Left kidney (tissue), 8 donors: ENCODE data around the gene TRPC4AP. TPM values are rescaled to one million over a fixed set of nuclear protein-coding genes. Genes with fewer than 3 reads are reported as not detected.
A peak's percentile ranks its signal among the peaks of the same experiment; 100 is the strongest.
"Not testable (repeated sequence)": the region's sequence is repeated elsewhere in the genome, so short reads cannot be mapped to it uniquely, and the experiment has no call there.

Source experiments
- DNase-seq: peaks from one replicate; pipeline ENCODE4 v3.0.0-alpha.2; 2013
- long read RNA-seq, 8 donors: transcript quantifications; one replicate each; lab custom pipeline, GENCODE V29; 2026
- polyA plus RNA-seq: library from polyadenylated mRNA; unstranded; fragments of 120-200 nt; gene quantifications from one replicate; pipeline ENCODE4 v1.2.1, GENCODE V29; 2013; ENCODE audit not compliant: insufficient read length

The TRPC4AP gene, protein sequence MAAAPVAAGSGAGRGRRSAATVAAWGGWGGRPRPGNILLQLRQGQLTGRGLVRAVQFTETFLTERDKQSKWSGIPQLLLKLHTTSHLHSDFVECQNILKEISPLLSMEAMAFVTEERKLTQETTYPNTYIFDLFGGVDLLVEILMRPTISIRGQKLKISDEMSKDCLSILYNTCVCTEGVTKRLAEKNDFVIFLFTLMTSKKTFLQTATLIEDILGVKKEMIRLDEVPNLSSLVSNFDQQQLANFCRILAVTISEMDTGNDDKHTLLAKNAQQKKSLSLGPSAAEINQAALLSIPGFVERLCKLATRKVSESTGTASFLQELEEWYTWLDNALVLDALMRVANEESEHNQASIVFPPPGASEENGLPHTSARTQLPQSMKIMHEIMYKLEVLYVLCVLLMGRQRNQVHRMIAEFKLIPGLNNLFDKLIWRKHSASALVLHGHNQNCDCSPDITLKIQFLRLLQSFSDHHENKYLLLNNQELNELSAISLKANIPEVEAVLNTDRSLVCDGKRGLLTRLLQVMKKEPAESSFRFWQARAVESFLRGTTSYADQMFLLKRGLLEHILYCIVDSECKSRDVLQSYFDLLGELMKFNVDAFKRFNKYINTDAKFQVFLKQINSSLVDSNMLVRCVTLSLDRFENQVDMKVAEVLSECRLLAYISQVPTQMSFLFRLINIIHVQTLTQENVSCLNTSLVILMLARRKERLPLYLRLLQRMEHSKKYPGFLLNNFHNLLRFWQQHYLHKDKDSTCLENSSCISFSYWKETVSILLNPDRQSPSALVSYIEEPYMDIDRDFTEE
- polyA plus RNA-seq: 70.6 TPM
- long read RNA-seq, donor 1, transcript TRPC4AP-201 (19 exons, 3,226 nt): major isoform, 18 of 26 reads
- long read RNA-seq, donor 1, transcript TRPC4AP-202 (19 exons, 3,138 nt): minor isoform, 8 of 26 reads
- long read RNA-seq, donor 1, partial matches to known transcripts: 0 of 26 reads
- long read RNA-seq, donor 1, other reads (novel, unspliced or antisense): 0 of 26 reads
- long read RNA-seq, donor 2, transcript TRPC4AP-202 (19 exons, 3,138 nt): minor isoform, 9 of 23 reads
- long read RNA-seq, donor 2, transcript TRPC4AP-201 (19 exons, 3,226 nt): major isoform, 14 of 23 reads
- long read RNA-seq, donor 2, partial matches to known transcripts: 0 of 23 reads
- long read RNA-seq, donor 2, other reads (novel, unspliced or antisense): 0 of 23 reads
- long read RNA-seq, donor 3, transcript TRPC4AP-201 (19 exons, 3,226 nt): major isoform, 7 of 10 reads
- long read RNA-seq, donor 3, partial matches to known transcripts: 0 of 10 reads
- long read RNA-seq, donor 3, other reads (novel, unspliced or antisense): 0 of 10 reads
- long read RNA-seq, donor 4: 0 reads
- long read RNA-seq, donor 5, transcript TRPC4AP-201 (19 exons, 3,226 nt): major isoform, 17 of 19 reads
- long read RNA-seq, donor 5, partial matches to known transcripts: 0 of 19 reads
- long read RNA-seq, donor 5, other reads (novel, unspliced or antisense): 0 of 19 reads
- long read RNA-seq, donor 6, transcript TRPC4AP-201 (19 exons, 3,226 nt): major isoform, 14 of 27 reads
- long read RNA-seq, donor 6, transcript TRPC4AP-202 (19 exons, 3,138 nt): minor isoform, 5 of 27 reads
- long read RNA-seq, donor 6, partial matches to known transcripts: 8 of 27 reads
- long read RNA-seq, donor 6, other reads (novel, unspliced or antisense): 0 of 27 reads
- long read RNA-seq, donor 7, transcript TRPC4AP-201 (19 exons, 3,226 nt): major isoform, 19 of 31 reads
- long read RNA-seq, donor 7, transcript TRPC4AP-202 (19 exons, 3,138 nt): minor isoform, 6 of 31 reads
- long read RNA-seq, donor 7, partial matches to known transcripts: 6 of 31 reads
- long read RNA-seq, donor 7, other reads (novel, unspliced or antisense): 0 of 31 reads
- long read RNA-seq, donor 8, transcript TRPC4AP-201 (19 exons, 3,226 nt): major isoform, 6 of 8 reads
- long read RNA-seq, donor 8, partial matches to known transcripts: 0 of 8 reads
- long read RNA-seq, donor 8, other reads (novel, unspliced or antisense): 0 of 8 reads

DNA sequence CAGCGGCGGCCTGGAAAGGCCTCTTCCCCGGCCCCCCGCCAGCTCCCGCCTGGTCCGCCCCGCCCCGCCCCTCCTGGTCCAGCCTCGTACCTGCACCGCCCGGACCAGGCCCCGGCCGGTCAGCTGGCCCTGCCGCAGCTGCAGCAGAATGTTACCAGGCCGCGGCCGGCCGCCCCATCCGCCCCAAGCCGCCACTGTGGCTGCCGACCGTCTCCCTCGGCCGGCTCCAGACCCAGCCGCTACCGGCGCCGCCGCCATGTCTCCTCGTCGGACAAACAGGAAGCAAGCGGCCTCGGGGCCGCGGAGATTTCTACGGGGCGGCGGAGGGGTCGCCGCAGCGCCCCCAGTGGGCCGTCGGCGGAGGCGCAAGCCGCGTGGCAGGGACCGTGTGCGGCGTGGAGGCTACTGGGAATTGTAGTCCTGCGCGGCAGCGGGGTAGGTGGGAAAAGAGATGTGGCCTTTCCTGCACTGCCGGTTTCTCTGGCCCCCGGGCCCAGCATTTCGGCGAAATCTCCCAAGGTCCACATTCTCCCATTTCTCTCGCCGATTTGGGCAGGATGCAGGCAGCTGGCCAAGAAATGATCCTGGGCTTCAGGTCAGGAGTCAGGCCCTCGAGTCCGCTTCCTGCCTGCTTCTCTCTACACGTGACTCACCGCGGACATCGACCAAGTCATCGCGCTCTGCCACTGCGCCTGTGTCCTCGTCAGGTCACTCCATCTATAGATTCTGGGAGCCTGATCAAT lies at the start of gene TRPC4AP:
TSS of gene TRPC4AP (minus strand) at position 284 of the 743 bp plus-strand sequence. CDS start at position 258, 26 bp downstream.
- DNase-seq: peak; percentile 90

DNA sequence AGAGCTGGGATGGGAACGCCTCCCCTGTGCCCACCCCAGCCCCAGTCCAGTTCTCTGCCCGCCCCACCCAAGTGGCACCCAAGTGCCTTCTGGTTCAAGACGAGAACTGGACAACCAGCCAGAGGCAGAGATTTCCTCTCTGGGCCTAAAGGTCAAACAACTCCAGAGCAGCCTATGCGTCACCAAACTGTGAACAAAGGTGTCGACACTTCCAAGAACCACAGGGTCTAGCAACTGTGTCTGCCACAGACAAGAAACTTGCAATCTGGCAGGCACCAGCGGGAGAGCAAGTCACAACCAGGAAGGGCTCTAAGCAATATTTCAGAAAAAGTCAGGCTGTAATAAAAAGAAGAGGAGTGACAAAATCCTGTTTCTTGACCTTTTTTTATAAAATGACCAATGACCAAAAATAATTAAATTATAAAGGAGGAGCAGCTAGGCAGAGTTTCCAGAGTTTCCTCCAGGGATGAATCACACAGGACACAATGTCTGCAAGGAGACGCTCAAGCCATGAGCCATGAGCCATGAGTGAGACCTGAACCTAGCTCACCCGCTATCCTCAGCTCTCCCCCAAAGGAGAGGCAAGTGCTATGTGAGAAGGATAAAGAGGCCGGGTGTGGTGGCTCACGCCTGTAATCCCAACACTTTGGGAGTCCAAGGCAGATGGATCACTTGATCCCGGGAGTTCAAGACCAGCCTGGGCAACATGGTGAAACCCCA lies 43.4 kb upstream of the TRPC4AP start:
- DNase-seq: no peak

DNA sequence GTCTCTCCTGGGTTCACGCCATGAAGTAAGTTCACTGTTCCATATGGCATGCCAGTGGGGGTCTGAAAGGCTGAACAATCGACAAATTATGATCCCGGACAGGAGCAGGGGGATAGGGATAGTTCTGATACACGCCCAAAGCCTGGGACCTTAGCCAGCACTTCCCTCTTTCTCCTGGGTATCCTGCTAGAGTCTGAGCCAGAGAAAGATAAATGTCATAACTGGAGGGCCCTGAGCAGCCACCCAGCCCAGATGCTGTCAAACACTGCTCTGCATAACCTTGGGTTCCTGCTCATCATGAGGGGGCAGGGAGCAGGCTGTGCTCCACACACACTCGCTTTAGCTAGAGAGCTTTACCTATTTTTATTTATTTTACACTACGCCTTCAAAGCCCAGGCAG lies 42.3 kb upstream of the TRPC4AP start:
- no peak for DNase-seq

DNA sequence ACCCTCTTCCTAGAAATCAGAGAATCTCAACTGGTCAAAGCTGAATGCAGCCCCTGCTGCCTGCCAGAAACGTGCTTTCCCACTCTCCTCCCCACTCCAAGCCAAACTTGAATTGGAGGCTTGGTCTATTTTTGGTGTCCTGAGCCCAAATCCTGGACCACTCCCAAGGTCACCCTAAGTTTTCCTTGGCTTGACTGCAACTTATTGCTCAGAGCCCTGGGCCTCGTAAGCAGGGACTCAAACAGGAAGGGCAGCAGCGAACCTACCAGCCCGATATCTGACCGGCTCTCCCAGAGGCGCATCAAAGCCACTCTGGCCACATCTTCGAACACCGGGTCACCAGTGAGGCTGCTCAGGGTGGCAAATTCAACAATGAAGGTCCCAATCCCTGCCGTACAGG lies 41.9 kb upstream of the TRPC4AP start:
- no peak for DNase-seq

GRCh38 chr20:35133735-35134134 lies 41.1 kb upstream of the TRPC4AP start:
- no peak for DNase-seq

GRCh38 chr20:35133031-35133430 lies 40.4 kb upstream of the TRPC4AP start:
- no peak for DNase-seq

DNA sequence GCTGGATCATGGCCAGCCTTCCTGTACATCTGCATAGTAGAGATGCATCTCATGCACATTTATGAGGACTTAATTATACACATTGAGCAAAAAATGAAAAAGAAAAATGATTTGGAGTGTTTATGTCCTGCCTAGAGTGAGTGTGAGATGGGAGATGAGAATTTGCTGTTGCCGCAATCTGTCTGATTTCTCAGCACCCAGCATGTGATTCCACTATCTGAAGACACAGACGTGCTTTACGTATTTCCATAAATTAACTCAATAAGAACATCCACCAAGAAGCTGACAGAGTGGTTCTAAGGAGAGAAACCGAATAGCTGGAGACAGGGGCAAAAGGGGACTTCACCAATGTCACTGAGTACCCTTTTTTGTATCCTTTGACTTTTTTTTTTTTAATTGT lies 39.3 kb upstream of the TRPC4AP start:
- DNase-seq: no peak

- DNase-seq: no peak
Observed at GRCh38 chr20:35129647-35130069, 37.1 kb upstream of the TRPC4AP start.

DNA sequence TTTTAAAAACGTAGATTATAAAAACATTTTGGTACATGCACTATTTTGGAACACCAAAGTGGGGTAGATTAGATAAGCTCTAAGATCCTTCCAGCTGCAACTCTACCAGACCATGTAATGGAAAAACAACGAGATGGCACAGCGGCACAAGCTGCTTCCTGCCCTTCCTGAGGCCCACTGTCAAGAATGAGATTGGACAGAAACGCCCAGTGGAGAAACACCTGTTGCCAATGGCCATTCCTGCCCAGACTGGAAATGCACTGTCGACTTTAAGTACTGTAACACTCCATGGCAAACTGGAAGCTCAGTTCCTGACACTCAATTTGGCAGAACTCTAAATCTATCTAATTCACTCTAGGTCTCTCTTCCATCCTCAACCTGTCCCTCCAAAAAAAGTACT lies 33.1 kb upstream of the TRPC4AP start:
- no peak for DNase-seq

DNA sequence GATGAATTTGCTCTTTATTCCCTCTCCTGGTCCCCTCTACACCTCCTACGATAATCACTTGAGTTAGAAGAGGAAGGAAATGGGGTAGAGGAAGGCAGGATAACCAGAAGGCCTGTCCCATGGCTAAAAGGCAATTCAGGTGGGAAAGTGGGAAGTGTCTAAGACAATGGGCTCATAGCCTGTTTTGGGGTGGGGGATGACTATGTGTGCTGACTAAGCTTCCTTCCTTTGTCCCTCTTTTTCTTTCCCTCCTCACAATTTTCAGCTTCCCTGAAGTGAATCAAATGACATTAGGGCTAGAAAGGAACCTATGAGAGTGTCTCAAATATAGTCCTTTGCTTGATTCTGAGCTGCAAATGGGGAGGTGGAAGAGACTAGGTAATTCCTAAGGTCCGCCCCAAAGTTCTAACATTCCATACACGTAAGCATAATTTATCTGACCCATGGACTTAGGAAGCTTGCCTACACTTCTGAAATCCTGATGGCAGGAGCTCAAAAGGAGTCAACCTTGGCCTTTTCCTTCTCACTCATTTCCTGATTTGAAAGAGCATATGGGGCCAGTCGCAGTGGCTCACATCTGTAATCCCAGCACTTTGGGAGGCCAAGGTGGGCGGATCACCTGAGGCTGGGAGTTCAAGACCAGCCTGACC lies 30.3 kb upstream of the TRPC4AP start:
- DNase-seq: no peak

DNA sequence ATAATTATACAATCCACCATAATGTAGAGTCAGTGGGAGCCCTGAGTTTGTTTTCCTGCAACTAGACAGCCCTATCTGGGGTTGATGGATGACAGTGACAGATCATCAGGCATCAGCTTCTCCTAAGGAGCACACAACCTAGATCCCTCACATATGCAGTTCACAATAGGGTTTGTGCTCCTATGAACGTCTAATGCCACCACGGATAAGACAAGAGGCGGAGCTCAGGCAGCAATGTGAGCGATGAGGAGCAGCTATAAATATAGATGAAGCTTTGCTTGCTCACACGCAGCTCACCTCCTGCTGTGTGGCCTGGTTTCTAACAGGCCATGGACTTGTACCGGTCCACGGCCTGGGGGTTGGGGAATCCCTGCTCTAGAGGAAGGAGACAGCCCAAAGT lies 28.6 kb upstream of the TRPC4AP start:
- DNase-seq: no peak

DNA sequence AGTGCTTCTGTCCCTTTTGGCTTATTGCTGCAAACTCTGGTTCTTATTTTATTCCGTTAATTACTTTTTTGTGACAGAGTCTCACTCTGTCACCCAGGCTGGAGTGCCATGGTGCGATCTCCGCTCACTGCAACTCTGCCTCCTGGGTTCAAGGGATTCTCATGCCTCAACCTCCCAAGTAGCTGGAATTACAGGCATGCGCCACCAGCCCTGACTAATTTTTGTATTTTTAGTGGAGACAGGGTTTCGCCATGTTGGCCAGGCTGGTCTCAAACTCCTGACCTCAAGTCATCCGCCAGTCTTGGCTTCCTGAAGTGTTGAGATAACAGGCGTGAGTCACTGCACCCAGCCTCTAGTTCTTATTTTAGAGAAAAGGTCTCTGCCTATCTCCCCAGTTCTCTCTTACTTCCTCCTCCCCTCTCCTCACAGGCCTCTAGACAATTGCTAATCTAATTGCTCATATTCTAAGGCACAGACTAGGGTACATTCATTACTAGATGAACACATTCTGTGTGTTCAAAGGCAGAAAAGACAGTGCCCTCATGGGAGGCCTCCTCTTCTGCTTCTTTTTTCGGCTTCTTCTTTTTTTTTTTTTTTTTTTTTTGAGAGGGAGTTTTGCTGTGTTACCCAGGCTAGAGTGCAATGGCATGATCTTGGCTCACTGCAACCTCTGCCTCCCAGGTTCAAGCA lies 27.6 kb upstream of the TRPC4AP start:
- no peak for DNase-seq

DNA sequence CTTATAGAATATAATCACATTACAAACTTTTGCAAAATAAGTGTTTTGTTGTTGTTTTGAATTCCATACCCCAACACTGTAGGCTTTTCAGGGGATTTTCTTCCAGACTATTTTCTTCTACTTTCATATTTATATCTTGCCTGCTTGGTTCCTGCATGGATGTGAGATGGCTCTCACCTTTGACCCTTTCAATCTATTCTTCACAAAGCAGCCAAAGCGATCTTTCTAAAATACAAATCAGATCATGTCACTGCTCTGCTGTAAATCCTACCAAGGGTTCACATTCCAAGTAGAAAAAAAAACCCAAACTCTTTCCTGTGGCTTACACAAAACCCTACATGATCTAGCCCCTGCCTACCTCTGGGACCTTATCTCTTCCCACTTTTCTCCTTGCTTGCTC lies 25.0 kb upstream of the TRPC4AP start:
- DNase-seq: no peak

DNA sequence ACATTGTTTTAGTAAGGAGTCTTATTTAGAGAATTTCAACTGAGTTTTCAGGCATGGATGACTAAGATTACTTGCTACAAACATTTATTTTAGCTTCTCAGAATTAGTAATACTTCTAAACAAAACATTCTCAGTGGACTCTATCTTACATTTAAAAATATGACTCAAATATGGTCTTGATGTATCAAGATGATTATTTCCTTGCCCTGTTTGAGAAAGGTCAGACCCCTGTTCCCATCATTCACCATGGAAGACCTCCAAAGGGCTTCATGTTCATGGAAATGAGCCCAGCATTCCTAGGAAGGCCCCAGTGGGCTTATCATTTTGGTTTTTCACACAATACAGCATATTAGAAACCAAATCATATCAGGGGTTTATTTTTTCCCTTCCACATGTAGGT lies 24.6 kb upstream of the TRPC4AP start:
- DNase-seq: no peak

GRCh38 chr20:35116258-35116657 lies 23.7 kb upstream of the TRPC4AP start:
- no peak for DNase-seq

DNA sequence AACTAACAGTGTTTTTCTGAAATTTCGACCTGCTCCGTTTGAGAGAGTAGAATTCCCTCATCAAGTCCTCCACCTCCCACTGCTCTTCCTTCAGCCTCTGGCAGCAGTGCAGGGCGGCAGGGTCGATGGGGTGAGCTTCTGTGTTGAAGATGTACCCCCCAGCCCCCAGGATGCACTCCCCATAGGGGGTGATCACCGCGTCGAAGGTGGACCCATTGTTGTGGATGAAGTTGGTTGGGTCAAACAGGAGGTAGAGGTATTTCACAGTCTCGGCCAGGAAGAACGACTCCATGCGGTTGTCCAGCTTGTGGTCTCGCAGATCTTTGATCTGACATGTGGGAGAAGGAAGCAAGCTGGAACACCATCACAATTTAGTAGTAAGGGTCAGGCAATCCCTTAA lies 23.0 kb upstream of the TRPC4AP start:
- no peak for DNase-seq

DNA sequence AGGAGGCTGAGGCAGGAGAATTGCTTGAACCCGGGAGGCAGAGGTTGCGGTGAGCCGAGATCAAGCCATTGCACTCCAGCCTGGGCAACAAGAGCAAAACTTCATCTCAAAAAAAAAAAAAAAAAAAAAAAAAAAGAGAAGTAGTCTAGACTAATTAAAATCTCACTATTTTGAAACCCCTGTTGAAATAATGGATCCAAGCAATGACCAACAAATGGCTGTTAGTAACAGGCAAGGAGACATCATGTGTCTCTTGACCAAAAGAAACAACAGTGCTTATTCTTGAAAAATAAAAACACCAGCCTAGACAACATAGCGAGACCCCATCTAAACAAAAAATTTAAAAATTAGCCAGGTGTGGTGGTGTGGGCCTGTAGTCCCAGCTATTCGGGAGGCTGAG lies 19.7 kb upstream of the TRPC4AP start:
- DNase-seq: not testable (repeated sequence)
